HCT116 (cell line): Measurements from ENCODE around the gene PLAC9. TPM values are rescaled to one million over a fixed set of nuclear protein-coding genes. Genes with fewer than 3 reads are reported as not detected.

Source experiments
- ATAC-seq: fragments of 200-7000 bp; cut with Tn5 transposase; 2 replicates; pipeline ENCODE4 v1.9.1; 2020; ENCODE audit warnings: mild to moderate bottlenecking, moderate library complexity
- BruUV-seq: library from RNA; stranded (reverse); fragments of 400-500 nt; replicated peaks from 2 replicates; lab custom pipeline; 2021; lab: Mats Ljungman, UMichigan
- CTCF ChIA-PET: fragments of 300-600 bp; sonication (Branson Sonifier 250); formaldehyde crosslinking; loops from one replicate; lab custom pipeline; 2021; ENCODE audit warnings: antibody characterized with exemption; lab: Charles Lee
- POLR2A ChIA-PET: fragments of 300-600, 350-600 bp; sonication (Branson Sonifier 250); formaldehyde crosslinking; loops from one replicate; lab custom pipeline; 2021; ENCODE audit warnings: antibody characterized with exemption; lab: Charles Lee
- RAD21 ChIA-PET, 2 experiments: fragments of 300-600 bp; sonication (Branson Sonifier 250); formaldehyde crosslinking; loops; one replicate each; lab custom pipeline; 2023; ENCODE audit warnings: low total read pairs in 2 of 2; ENCODE audit not compliant: uncharacterized antibody in 2 of 2, unreplicated experiment in 2 of 2, low non-redundant PET in 1 of 2; lab: Charles Lee
- DNase-seq: peaks from one replicate; pipeline ENCODE4 v3.0.0-alpha.2; 2010; ENCODE audit warnings: low read depth, low spot score
- H2AFZ ChIP-seq: fragments of 200-600 bp; shearing (Covaris generic), sonication (generic); 2 replicates; pipeline ENCODE4 v1.6.1; 2017; ENCODE audit warnings: low read depth, mixed run types, mixed read lengths, antibody characterized with exemption, low read length; ENCODE audit not compliant: poor library complexity, severe bottlenecking
- H3K27ac ChIP-seq: 2 replicates; pipeline ENCODE4 v1.5.1; 2012; ENCODE audit warnings: low read depth, low read length
- H3K27me3 ChIP-seq: fragments of 200-600 bp; sonication (generic); 2 replicates; pipeline ENCODE4 v1.6.1; 2016; ENCODE audit warnings: mixed run types, low read length, mixed read lengths; ENCODE audit not compliant: insufficient read depth
- H3K36me3 ChIP-seq, 2 experiments: fragments of 200-500 bp in 1 of 2; fragments of 200-600 bp in 1 of 2; sonication (Bioruptor generic) in 1 of 2; sonication (generic) in 1 of 2; 2 replicates each; pipeline versions ENCODE4 v1.5.1 to v1.6.1; 2014 to 2016; ENCODE audit warnings: low read length in 2 of 2, inconsistent platforms in 1 of 2, mixed read lengths in 1 of 2, mixed run types in 1 of 2; ENCODE audit not compliant: insufficient read depth in 2 of 2, control insufficient read depth in 1 of 2
- H3K4me1 ChIP-seq, 2 experiments: fragments of 200-600 bp in 1 of 2; sonication (generic) in 1 of 2; 2 replicates each; pipeline versions ENCODE4 v1.5.1 to v1.6.1; 2012 to 2017; ENCODE audit warnings: low read length in 2 of 2, inconsistent platforms in 1 of 2, mild to moderate bottlenecking in 1 of 2, mixed read lengths in 1 of 2, mixed run types in 1 of 2, moderate library complexity in 1 of 2; ENCODE audit not compliant: insufficient read depth in 2 of 2, control insufficient read depth in 1 of 2
- H3K4me2 ChIP-seq: fragments of 200-600 bp; sonication (generic); 2 replicates; pipeline ENCODE4 v1.6.1; 2017; ENCODE audit warnings: mixed run types, low read length, mixed read lengths
- H3K4me3 ChIP-seq, 2 experiments: fragments of 200-600 bp in 1 of 2; sonication (generic) in 1 of 2; replicated peaks in 1 of 2; 2 replicates each; pipeline ENCODE4 v1.5.1; 2011 to 2016; ENCODE audit warnings: low read length in 2 of 2, control low read depth in 1 of 2, low read depth in 1 of 2, mild to moderate bottlenecking in 1 of 2, mixed read lengths in 1 of 2, mixed run types in 1 of 2
- H3K79me2 ChIP-seq: fragments of 200-600 bp; sonication (generic); 2 replicates; pipeline ENCODE4 v1.6.1; 2017; ENCODE audit warnings: mild to moderate bottlenecking, mixed run types, low read length, moderate library complexity, mixed read lengths; ENCODE audit not compliant: insufficient read depth
- H3K9ac ChIP-seq: fragments of 200-600 bp; sonication (generic); 2 replicates; pipeline ENCODE4 v1.6.1; 2016; ENCODE audit warnings: low read length, mixed read lengths
- H3K9me2 ChIP-seq: fragments of 200-600 bp; sonication (generic), shearing (Covaris generic); 2 replicates; pipeline ENCODE4 v1.6.1; 2017; ENCODE audit warnings: mixed run types, mild to moderate bottlenecking, moderate library complexity; ENCODE audit not compliant: insufficient read depth
- H3K9me3 ChIP-seq, 2 experiments: fragments of 200-500 bp in 1 of 2; fragments of 200-600 bp in 1 of 2; sonication (Bioruptor generic) in 1 of 2; sonication (generic) in 1 of 2; 2 replicates each; pipeline ENCODE4 v1.6.1; 2014 to 2017; ENCODE audit warnings: low read length in 2 of 2, mixed read lengths in 2 of 2, inconsistent platforms in 1 of 2, low read depth in 1 of 2, mild to moderate bottlenecking in 1 of 2, mixed run types in 1 of 2, moderate library complexity in 1 of 2; ENCODE audit not compliant: control insufficient read depth in 1 of 2, insufficient read depth in 1 of 2
- H4K20me1 ChIP-seq: fragments of 200-600 bp; sonication (generic), shearing (Covaris generic); 2 replicates; pipeline ENCODE4 v1.6.1; 2017; ENCODE audit warnings: mixed run types, mild to moderate bottlenecking, moderate library complexity; ENCODE audit not compliant: insufficient read depth
- CEBPB ChIP-seq: IDR thresholded peaks from 2 replicates; pipeline ENCODE4 v1.6.1; 2012; ENCODE audit warnings: low read depth
- ELF1 ChIP-seq: IDR thresholded peaks from 2 replicates; pipeline ENCODE4 v1.6.1; 2012; ENCODE audit warnings: low read depth, borderline replicate concordance
- EZH2 ChIP-seq: fragments of 200-600 bp; sonication (generic); IDR thresholded peaks from 2 replicates; pipeline ENCODE4 v1.6.1; 2017; ENCODE audit warnings: antibody characterized with exemption, mixed run types
- EZH2phosphoT487 ChIP-seq: fragments of 200-600 bp; IDR thresholded peaks from 2 replicates; pipeline ENCODE4 v1.6.1; 2018; ENCODE audit warnings: antibody characterized with exemption, borderline replicate concordance
- FOSL1 ChIP-seq: IDR thresholded peaks from 2 replicates; pipeline ENCODE4 v1.6.1; 2012; ENCODE audit warnings: low read depth
- MAX ChIP-seq: IDR thresholded peaks from 2 replicates; pipeline ENCODE4 v1.6.1; 2012
- POLR2A ChIP-seq: IDR thresholded peaks from 2 replicates; pipeline ENCODE4 v1.7.0; 2011; ENCODE audit warnings: borderline replicate concordance; ENCODE audit not compliant: insufficient read depth, insufficient read length; ENCODE audit errors: extremely low read depth
- POLR2AphosphoS5 ChIP-seq: IDR thresholded peaks from 2 replicates; pipeline ENCODE4 v1.6.1; 2011; ENCODE audit warnings: mild to moderate bottlenecking, low read depth, low read length, moderate library complexity
- RAD21 ChIP-seq: IDR thresholded peaks from 2 replicates; pipeline ENCODE4 v1.6.1; 2012; ENCODE audit warnings: low read depth, mild to moderate bottlenecking
- SIN3A ChIP-seq: IDR thresholded peaks from 2 replicates; pipeline ENCODE4 v1.6.1; 2012; ENCODE audit warnings: low read depth
- SP1 ChIP-seq: IDR thresholded peaks from 2 replicates; pipeline ENCODE4 v1.6.1; 2012; ENCODE audit warnings: low read depth
- TCF7L2 ChIP-seq: IDR thresholded peaks from 2 replicates; pipeline ENCODE4 v1.7.0; 2011; ENCODE audit warnings: borderline replicate concordance, inconsistent platforms; ENCODE audit not compliant: insufficient read depth, insufficient read length; ENCODE audit errors: extremely low read depth
- YY1 ChIP-seq: IDR thresholded peaks from 2 replicates; pipeline ENCODE4 v1.6.1; 2011; ENCODE audit warnings: low read length, low read depth, moderate library complexity, mild to moderate bottlenecking; ENCODE audit not compliant: insufficient replicate concordance; ENCODE audit errors: extremely low read depth
- ZBTB33 ChIP-seq: IDR thresholded peaks from 2 replicates; pipeline ENCODE4 v1.6.1; 2011; ENCODE audit warnings: mild to moderate bottlenecking, low read length, moderate library complexity; ENCODE audit not compliant: insufficient replicate concordance; ENCODE audit errors: extremely low read depth
- ZFX ChIP-seq: fragments of 450-650 bp; IDR thresholded peaks from 2 replicates; pipeline ENCODE4 v1.6.1; 2017
- intact Hi-C: fragments of 100-400 bp; cut with micrococcal nuclease; formaldehyde crosslinking; loops from 2 replicates; pipeline ENCODE4 v1.10.0; 2022
- total RNA-seq: library from RNA; stranded (reverse); gene quantifications from one replicate; pipeline ENCODE4 v1.2.1, GENCODE V29; 2021; ENCODE audit not compliant: unreplicated experiment

PLAC9 gene
- total RNA-seq, 1 experiment from 2014 or later, result not detected

GRCh38 chr10:80177781-80178636 is 45.5 kb downstream of the PLAC9 start:
- Histone ChIP-seq H3K36me3 (peaks cover under 1 to 18% of the 10 kb centered on the region in 2 experiments; a peak in 1 of 4 replicates), H3K9me3 (no peaks in the 10 kb centered on the region), H3K79me2 (peaks cover 98% of the 10 kb centered on the region), H3K27me3 (no peaks in the 10 kb centered on the region), H4K20me1 (peaks cover 7% of the 10 kb centered on the region; the same call in 1 of the 2 replicates), H3K4me3 (no peak overlapping the region), H3K9ac (no peak overlapping the region), H3K9me2 (no peaks in the 10 kb centered on the region), H2AFZ (no peak overlapping the region), H3K4me2 (no peak overlapping the region), H3K4me1 (no peaks in the 10 kb centered on the region; a peak in 1 of 4 replicates), H3K27ac (no peak overlapping the region)
- DNase-seq, result no peak
- ATAC-seq, result no peak
- CTCF ChIA-PET, result no interaction called here
- POLR2A ChIA-PET, result no interaction called here
- no TSS peak for BruUV-seq
- RAD21 ChIA-PET, result no interaction called here
- intact Hi-C loops, result no loop called here
- TF ChIP-seq CEBPB (no peak), ZFX (no peak), EZH2phosphoT487 (no peak), TCF7L2 (no peak), ELF1 (no peak), SIN3A (no peak)

GRCh38 chr10:80182986-80183385 is 50.5 kb downstream of the PLAC9 start:
- peaks cover 0 to 25% of the 10 kb centered on the region in 2 experiments; a peak in 1 of 4 replicates for H3K36me3 ChIP-seq
- no peak overlapping the region for H3K4me3 ChIP-seq
- TF ChIP-seq FOSL1 (no peak), POLR2AphosphoS5 (no peak), TCF7L2 (no peak), CEBPB (no peak), MAX (no peak), EZH2phosphoT487 (no peak), EZH2 (no peak), POLR2A (no peak), RAD21 (no peak), SP1 (no peak), ZBTB33 (no peak), YY1 (no peak)
- H2AFZ ChIP-seq, result no peak overlapping the region
- H3K27me3 ChIP-seq, result no peaks in the 10 kb centered on the region
- RAD21 ChIA-PET, result no interaction called here
- POLR2A ChIA-PET, result interaction anchor here (1.1 kb wide), 1 partner anchor 14 kb away, joined by 3 read pairs; no protein-coding TSS in a partner anchor
- intact Hi-C loops, result no loop called here
- DNase-seq, result no peak
- ATAC-seq, result no peak
- peaks cover 100% of the 10 kb centered on the region for H3K79me2 ChIP-seq
- CTCF ChIA-PET, result no interaction called here
- H3K9ac ChIP-seq, result no peak overlapping the region
- H3K4me2 ChIP-seq, result no peak overlapping the region
- peaks cover 34% of the 10 kb centered on the region for H4K20me1 ChIP-seq
- no peak overlapping the region for H3K27ac ChIP-seq
- no peaks in the 10 kb centered on the region for H3K9me3 ChIP-seq
- H3K9me2 ChIP-seq, result no peaks in the 10 kb centered on the region
- BruUV-seq, result no TSS peak
- H3K4me1 ChIP-seq, result peaks cover 0 to 21% of the 10 kb centered on the region in 2 experiments; a peak in 2 of 4 replicates
